A549 treated with GW870086 at 1 μM for 4 hours (cell line): ENCODE measurements around the gene LSM4. TPM values are rescaled to one million over a fixed set of nuclear protein-coding genes. Genes with fewer than 3 reads are reported as not detected.

Experiments
- total RNA-seq: library from RNA; stranded (reverse); fragments of 200-300 nt; extraction: Qiagen RNA extraction; gene quantifications from 5 replicates; pipeline ENCODE4 v1.2.3, GENCODE V29; 2022; ENCODE audit warnings: low read depth

Gene LSM4
- 212 to 250 TPM (median 232 TPM) in 5 replicates for total RNA-seq

GRCh38 chr19:18322759-18323460, at the start of gene LSM4:
LSM4 (minus strand) TSS chr19:18323076; CDS start chr19:18323020, 56 bp downstream.

GRCh38 chr19:18340190-18340989, 17.5 kb upstream of the LSM4 start, which contains the start of gene PGPEP1:
PGPEP1 (plus strand) TSS chr19:18340598; CDS start chr19:18340682, 84 bp downstream.

GRCh38 chr19:18281082-18282020, 41.5 kb downstream of the LSM4 start, which contains the start of gene JUND:
JUND (minus strand) TSS chr19:18281622; CDS start chr19:18281484, 138 bp downstream.

GRCh38 chr19:18274219-18274780, 48.6 kb downstream of the LSM4 start, which contains the start of gene IQCN:
IQCN (minus strand) TSS chr19:18274452; CDS start chr19:18269478, 4,974 bp downstream.

Other genes starting within 250 kb of the LSM4 start
- gene IL12RB1, start 236.1 kb downstream of the LSM4 start, total RNA-seq: not detected in 5 replicates
- 1.6 to 2.0 TPM (median 1.9 TPM) in 5 replicates for gene MAST3, start 225.3 kb downstream of the LSM4 start, total RNA-seq
- 2.1 to 13.4 TPM (median 10.4 TPM) in 5 replicates for gene PIK3R2, start 169.9 kb downstream of the LSM4 start, total RNA-seq
- 10.5 to 19.6 TPM (median 14.6 TPM) in 5 replicates for gene IFI30, start 149.3 kb downstream of the LSM4 start, total RNA-seq
- 10.0 to 12.6 TPM (median 11.2 TPM) in 5 replicates for gene MPV17L2, start 129.9 kb downstream of the LSM4 start, total RNA-seq
- gene RAB3A, start 119.0 kb downstream of the LSM4 start, total RNA-seq: 0.55 to 1.1 TPM (median 0.61 TPM) in 5 replicates
- 0.22 to 0.47 TPM (median 0.38 TPM) in 5 replicates for gene PDE4C, start 96.6 kb downstream of the LSM4 start, total RNA-seq
- gene IQCN, start 48.6 kb downstream of the LSM4 start, total RNA-seq: 0.53 to 0.99 TPM (median 0.70 TPM) in 5 replicates
- 31.6 to 58.0 TPM (median 53.5 TPM) in 5 replicates for gene JUND, start 41.5 kb downstream of the LSM4 start, total RNA-seq
- 1.8 to 3.6 TPM (median 2.7 TPM) in 5 replicates for gene PGPEP1, start 17.5 kb upstream of the LSM4 start, total RNA-seq
- 20.9 to 43.1 TPM (median 31.3 TPM) in 5 replicates for gene GDF15, start 63.1 kb upstream of the LSM4 start, total RNA-seq
- not detected in 5 replicates for gene LRRC25, start 74.5 kb upstream of the LSM4 start, total RNA-seq
- gene SSBP4, start 96.3 kb upstream of the LSM4 start, total RNA-seq: 30.1 to 52.2 TPM (median 50.3 TPM) in 5 replicates
- 30.3 to 46.1 TPM (median 41.6 TPM) in 5 replicates for gene ISYNA1, start 115.1 kb upstream of the LSM4 start, total RNA-seq
- gene ELL, start 199.0 kb upstream of the LSM4 start, total RNA-seq: 4.1 to 5.6 TPM (median 5.1 TPM) in 5 replicates
- gene FKBP8, start 220.5 kb upstream of the LSM4 start, total RNA-seq: 120 to 150 TPM (median 146 TPM) in 5 replicates
- gene KXD1, start 234.8 kb upstream of the LSM4 start, total RNA-seq: 79.5 to 112 TPM (median 101 TPM) in 5 replicates
- 1,104 to 1,219 TPM (median 1,137 TPM) in 5 replicates for gene UBA52, start 248.8 kb upstream of the LSM4 start, total RNA-seq